Left lung (tissue), 10 donors: ENCODE results near the gene PTPRD. TPM values are rescaled to one million over a fixed set of nuclear protein-coding genes. Genes with fewer than 3 reads are reported as not detected.

Experiments used
- ATAC-seq: fragments of 200-7000 bp; cut with Tn5 transposase; one replicate; pipeline ENCODE4 v1.9.1; 2020; ENCODE audit warnings: moderate library complexity
- DNase-seq, 4 donors: peaks; one replicate each; pipeline ENCODE4 v3.0.0-alpha.2; 2013 to 2020
- H3K27ac ChIP-seq, 2 donors: fragments of 200-600 bp; sonication (generic) in 1 of 2; one replicate each; pipeline versions ENCODE4 v1.5.0 to v1.8.0; 2020 to 2021
- H3K27me3 ChIP-seq, 2 donors: fragments of 200-600 bp; sonication (generic) in 1 of 2; one replicate each; pipeline versions ENCODE4 v1.5.0 to v1.8.0; 2020 to 2021
- H3K36me3 ChIP-seq, 2 donors: fragments of 200-600 bp; sonication (generic) in 1 of 2; one replicate each; pipeline versions ENCODE4 v1.5.0 to v1.8.0; 2020 to 2021
- H3K4me1 ChIP-seq, 2 donors: fragments of 200-600 bp; one replicate each; pipeline ENCODE4 v1.8.0; 2021
- H3K4me3 ChIP-seq, 2 donors: fragments of 200-600 bp; sonication (generic) in 1 of 2; one replicate each; pipeline versions ENCODE4 v1.5.0 to v1.8.0; 2020 to 2021; ENCODE audit warnings: mild to moderate bottlenecking in 1 of 2
- H3K9me3 ChIP-seq, 2 donors: fragments of 200-600 bp; sonication (generic) in 1 of 2; one replicate each; pipeline versions ENCODE4 v1.5.0 to v1.8.0; 2020 to 2021
- intact Hi-C, 2 donors: fragments of 100-400 bp; cut with DNase I; formaldehyde crosslinking; loops; one replicate each; pipeline versions ENCODE4 v1.11.2 to v1.14.2; 2022
- polyA plus RNA-seq, 6 donors: library from polyadenylated mRNA; unstranded; fragments of 120-200 nt; gene quantifications; one replicate each; pipeline ENCODE4 v1.2.1, GENCODE V29; 2013; ENCODE audit not compliant: insufficient read length in 6 of 6
- total RNA-seq, 2 donors: library from RNA; stranded (reverse); fragmentation: NEBNext Ultra II Directional; extraction: Animal tissue kit (Norgen Biotek cat#: 25700); gene quantifications; one replicate each; pipeline ENCODE4 v1.2.1, GENCODE V29; 2021
- TF ChIP-seq, protein P1 (sequence below), 2 donors: fragments of 200-600 bp; sonication (generic) in 1 of 2; IDR thresholded peaks; one replicate each; pipeline versions ENCODE4 v1.5.0 to v1.8.0; 2021; ENCODE audit warnings: antibody characterized with exemption in 2 of 2
- donor health status: DM: no; HTN: yes; CAD: no.
- donor health status: DM: no; HTN: no; CAD: no.

The PTPRD gene
- total and polyA plus RNA-seq, 8 donors, result 24.2 to 167 (median 139) TPM

DNA sequence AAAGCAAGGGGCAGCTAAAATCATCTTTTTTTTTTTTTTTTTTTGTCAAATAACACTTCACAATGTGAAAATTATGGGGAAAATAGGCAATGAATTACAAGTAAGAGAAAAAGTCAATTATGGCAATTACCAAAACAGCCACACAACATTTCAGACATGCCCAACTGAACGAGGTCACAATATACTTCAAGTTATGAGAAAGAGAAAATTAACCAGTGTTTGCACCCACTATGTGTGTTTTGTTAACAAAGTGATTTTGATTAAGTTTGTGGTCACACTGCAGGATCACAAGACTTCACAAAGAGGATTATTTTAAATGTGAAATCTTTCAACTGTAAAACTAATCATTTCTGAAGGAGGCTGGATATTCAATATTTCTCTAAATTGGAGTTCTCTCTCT, 1780.4 kb downstream of the PTPRD start:
- H3K27ac ChIP-seq, result no peak overlapping the region
- intact Hi-C loops, result no loop called here
- TF ChIP-seq, protein P1, sequence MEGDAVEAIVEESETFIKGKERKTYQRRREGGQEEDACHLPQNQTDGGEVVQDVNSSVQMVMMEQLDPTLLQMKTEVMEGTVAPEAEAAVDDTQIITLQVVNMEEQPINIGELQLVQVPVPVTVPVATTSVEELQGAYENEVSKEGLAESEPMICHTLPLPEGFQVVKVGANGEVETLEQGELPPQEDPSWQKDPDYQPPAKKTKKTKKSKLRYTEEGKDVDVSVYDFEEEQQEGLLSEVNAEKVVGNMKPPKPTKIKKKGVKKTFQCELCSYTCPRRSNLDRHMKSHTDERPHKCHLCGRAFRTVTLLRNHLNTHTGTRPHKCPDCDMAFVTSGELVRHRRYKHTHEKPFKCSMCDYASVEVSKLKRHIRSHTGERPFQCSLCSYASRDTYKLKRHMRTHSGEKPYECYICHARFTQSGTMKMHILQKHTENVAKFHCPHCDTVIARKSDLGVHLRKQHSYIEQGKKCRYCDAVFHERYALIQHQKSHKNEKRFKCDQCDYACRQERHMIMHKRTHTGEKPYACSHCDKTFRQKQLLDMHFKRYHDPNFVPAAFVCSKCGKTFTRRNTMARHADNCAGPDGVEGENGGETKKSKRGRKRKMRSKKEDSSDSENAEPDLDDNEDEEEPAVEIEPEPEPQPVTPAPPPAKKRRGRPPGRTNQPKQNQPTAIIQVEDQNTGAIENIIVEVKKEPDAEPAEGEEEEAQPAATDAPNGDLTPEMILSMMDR (IDR thresholded peaks at IDR 0.05), result no peak
- H3K9me3 ChIP-seq, result no peaks in the 10 kb centered on the region
- DNase-seq (no peak), ATAC-seq (no peak)
- H3K4me3 ChIP-seq, result no peak overlapping the region
- H3K36me3 ChIP-seq, result no peaks in the 10 kb centered on the region
- H3K27me3 ChIP-seq, result no peaks in the 10 kb centered on the region
- H3K4me1 ChIP-seq, result no peaks in the 10 kb centered on the region

DNA sequence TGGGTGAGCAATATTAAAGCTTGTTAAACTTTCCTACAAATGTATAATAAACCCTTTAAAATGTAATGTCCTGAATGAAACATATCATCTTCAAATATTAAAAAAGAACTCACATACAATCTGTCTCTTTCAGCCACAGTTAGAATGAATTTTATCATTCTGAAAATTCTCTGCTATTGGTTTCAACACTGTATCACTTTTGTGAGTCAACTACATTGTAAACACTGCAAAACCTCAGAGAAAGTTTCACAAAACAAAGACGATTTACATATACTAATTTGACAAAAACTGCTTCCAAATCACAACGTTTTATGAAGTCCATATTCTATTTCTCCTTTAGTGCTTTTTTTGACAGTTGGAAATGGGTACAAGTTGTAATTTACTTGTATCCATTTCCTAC, 1781.2 kb downstream of the PTPRD start:
- intact Hi-C loops, result no loop called here
- DNase-seq, result no peak
- TF ChIP-seq, protein P1 (IDR thresholded peaks at IDR 0.05), result no peak
- Histone ChIP-seq H3K9me3 (no peaks in the 10 kb centered on the region), H3K27me3 (no peaks in the 10 kb centered on the region), H3K4me1 (no peaks in the 10 kb centered on the region), H3K4me3 (no peak overlapping the region), H3K27ac (no peak overlapping the region), H3K36me3 (no peaks in the 10 kb centered on the region)
- no peak for ATAC-seq

DNA sequence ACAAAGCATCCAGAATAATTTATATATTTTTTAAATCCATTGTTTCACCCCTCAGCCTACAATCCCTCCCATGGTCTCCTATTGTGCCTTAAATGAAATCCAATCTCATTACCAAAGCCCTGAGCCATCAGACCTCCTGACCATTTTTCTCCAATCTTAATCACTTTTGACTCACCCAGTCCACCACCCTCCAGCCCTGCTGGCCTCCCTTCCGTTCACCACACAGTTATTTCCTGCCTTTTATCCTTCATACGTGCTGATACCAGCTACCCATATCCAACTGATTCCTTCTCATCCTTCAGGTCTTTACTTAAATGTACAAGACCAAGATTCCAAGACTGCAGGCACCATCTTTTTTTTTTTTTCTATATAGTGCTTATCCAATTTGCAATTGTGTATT, 1786.5 kb downstream of the PTPRD start:
- no peak overlapping the region for H3K27ac ChIP-seq
- no peaks in the 10 kb centered on the region for H3K4me1 ChIP-seq
- H3K27me3 ChIP-seq, result no peaks in the 10 kb centered on the region
- intact Hi-C loops, result no loop called here
- no peak overlapping the region for H3K4me3 ChIP-seq
- ATAC-seq, result no peak
- TF ChIP-seq, protein P1 (IDR thresholded peaks at IDR 0.05), result no peak
- DNase-seq, result no peak
- no peaks in the 10 kb centered on the region for H3K36me3 ChIP-seq
- no peaks in the 10 kb centered on the region for H3K9me3 ChIP-seq

DNA sequence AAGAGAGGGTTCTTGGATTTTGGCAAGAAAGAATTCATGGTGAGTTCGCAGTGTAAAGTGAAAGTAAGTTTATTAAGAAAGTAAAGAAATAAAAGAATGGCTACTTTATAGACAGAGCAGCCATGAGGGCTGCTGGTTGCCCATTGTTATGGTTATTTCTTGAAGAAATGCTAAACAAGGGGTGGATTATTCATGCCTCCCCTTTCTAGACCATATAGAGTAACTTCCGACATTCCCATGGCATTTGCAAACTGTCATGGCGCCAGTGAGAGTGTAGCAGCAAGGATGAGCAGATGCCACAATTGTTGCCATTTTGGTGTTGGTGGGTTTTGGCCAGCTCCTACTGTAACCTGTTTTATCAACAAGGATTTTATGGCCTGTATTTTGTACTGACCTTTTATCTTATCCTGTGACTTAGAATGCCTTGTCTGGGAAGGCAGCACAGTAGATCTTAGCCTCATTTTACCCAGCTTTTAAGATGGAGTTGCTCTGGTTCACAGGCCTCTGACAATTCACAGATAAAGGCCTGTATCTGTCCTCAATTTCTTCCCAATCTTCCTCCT, 1787.1 kb downstream of the PTPRD start:
- Histone ChIP-seq H3K27ac (peak overlapping the region in 1 of 2 donors; percentile 54), H3K4me3 (no peak overlapping the region), H3K27me3 (no peaks in the 10 kb centered on the region), H3K9me3 (no peaks in the 10 kb centered on the region), H3K36me3 (no peaks in the 10 kb centered on the region), H3K4me1 (no peaks in the 10 kb centered on the region)
- ATAC-seq (no peak), DNase-seq (no peak)
- TF ChIP-seq, protein P1 (IDR thresholded peaks at IDR 0.05), result no peak
- intact Hi-C loops, result no loop called here

DNA sequence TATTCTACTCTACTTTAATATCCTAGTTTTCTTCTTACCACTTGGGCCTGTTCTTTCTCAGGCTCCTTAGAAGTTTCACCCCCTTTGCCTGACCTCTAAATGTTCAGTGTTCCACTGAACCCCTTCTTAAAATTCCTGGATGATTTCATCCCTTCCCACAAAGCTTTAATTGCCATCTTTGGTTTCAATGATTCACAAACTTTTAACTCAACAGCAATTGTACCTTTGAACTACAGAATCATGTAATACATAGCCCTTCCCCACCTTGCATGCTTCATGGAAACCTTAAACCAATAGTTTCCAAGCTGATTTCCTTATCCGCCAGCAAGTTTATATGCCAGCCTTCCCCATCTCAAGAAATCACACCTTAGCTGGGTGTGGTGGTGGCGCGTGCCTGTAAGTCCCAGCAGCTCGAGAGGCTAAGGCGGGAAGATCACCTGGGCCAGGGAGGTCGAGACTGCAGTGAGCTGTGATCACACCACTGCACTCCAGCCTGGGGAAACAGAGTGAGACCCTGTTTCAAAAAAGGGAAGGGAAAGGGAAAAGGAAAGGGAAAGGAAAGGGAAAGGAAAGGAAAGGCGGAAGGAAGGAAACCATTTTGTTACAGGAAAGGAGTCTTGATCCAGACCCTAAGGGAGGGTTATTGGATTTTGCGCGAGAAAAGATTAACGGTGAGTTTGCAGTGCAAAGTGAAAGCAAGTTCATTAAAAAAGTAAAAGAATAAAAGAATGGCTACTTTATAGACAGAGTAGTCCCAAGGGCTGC, 1789.5 kb downstream of the PTPRD start:
- no peak for ATAC-seq
- intact Hi-C loops, result no loop called here
- DNase-seq, result no peak

More for the DNA sequence above, 1789.5 kb downstream of the PTPRD start:
- Histone ChIP-seq H3K4me1 (no peaks in the 10 kb centered on the region), H3K27ac (no peak overlapping the region), H3K9me3 (no peaks in the 10 kb centered on the region), H3K36me3 (no peaks in the 10 kb centered on the region), H3K4me3 (no peak overlapping the region), H3K27me3 (no peaks in the 10 kb centered on the region)
- TF ChIP-seq, protein P1 (IDR thresholded peaks at IDR 0.05), result no peak
